HL-60 (cell line): ENCODE data around the gene ZCCHC2.

ENCODE experiments used
- DNase-seq, 2 experiments: peaks; one replicate each; pipeline ENCODE4 v3.0.0-alpha.2; 2010 to 2020; ENCODE audit warnings: low read depth in 1 of 2, low spot score in 1 of 2
- H3K27ac ChIP-seq: fragments of 250-450 bp; sonication (Bioruptor Pico); replicated peaks from 2 replicates; pipeline ENCODE4 v1.5.1; 2020; ENCODE audit warnings: mild to moderate bottlenecking, moderate library complexity
- H3K27me3 ChIP-seq: fragments of 250-450 bp; sonication (Bioruptor Pico); 2 replicates; pipeline ENCODE4 v1.5.1; 2021; ENCODE audit warnings: mild to moderate bottlenecking, moderate library complexity; ENCODE audit not compliant: insufficient read depth, poor library complexity, severe bottlenecking
- H3K4me3 ChIP-seq: replicated peaks from 2 replicates; pipeline ENCODE4 v1.5.1; 2011; ENCODE audit warnings: mild to moderate bottlenecking, control low read depth, low read length; ENCODE audit not compliant: insufficient read depth
- CTCF ChIP-seq: IDR thresholded peaks from one replicate; pipeline ENCODE4 v1.5.1; 2011; ENCODE audit warnings: low read length, control low read depth, inconsistent platforms; ENCODE audit not compliant: insufficient read depth
- GABPA ChIP-seq: IDR thresholded peaks from 2 replicates; pipeline ENCODE4 v1.6.1; 2012; ENCODE audit warnings: low read depth
- POLR2AphosphoS5 ChIP-seq: IDR thresholded peaks from 2 replicates; pipeline ENCODE4 v1.6.1; 2012; ENCODE audit warnings: low read depth
- REST ChIP-seq: IDR thresholded peaks from 2 replicates; pipeline ENCODE4 v1.6.1; 2012; ENCODE audit warnings: low read depth; ENCODE audit not compliant: insufficient replicate concordance
- SPI1 ChIP-seq: IDR thresholded peaks from 2 replicates; pipeline ENCODE4 v1.6.1; 2012; ENCODE audit warnings: low read depth, mild to moderate bottlenecking, borderline replicate concordance

Gene ZCCHC2

GRCh38 chr18:62587689-62588088, 64.9 kb downstream of the ZCCHC2 start:
- H3K4me3 ChIP-seq, result no peak overlapping the region
- TF ChIP-seq POLR2AphosphoS5 (no peak), GABPA (no peak), REST (no peak), SPI1 (no peak), CTCF (no peak)
- H3K27ac ChIP-seq, result no peak overlapping the region
- DNase-seq, result no peak
- H3K27me3 ChIP-seq, result peaks cover 3% of the 10 kb centered on the region

GRCh38 chr18:62588217-62588616, 65.4 kb downstream of the ZCCHC2 start:
- no peak for DNase-seq
- Histone ChIP-seq H3K27ac (no peak overlapping the region), H3K4me3 (no peak overlapping the region), H3K27me3 (peaks cover 3% of the 10 kb centered on the region)
- TF ChIP-seq SPI1 (no peak), GABPA (no peak), POLR2AphosphoS5 (no peak), REST (no peak), CTCF (no peak)

GRCh38 chr18:62590799-62591590, 68.2 kb downstream of the ZCCHC2 start:
- Histone ChIP-seq H3K4me3 (no peak overlapping the region), H3K27ac (no peak overlapping the region), H3K27me3 (peaks cover 10% of the 10 kb centered on the region)
- no peak for TF ChIP-seq GABPA
- TF ChIP-seq REST, result no peak
- no peak for TF ChIP-seq POLR2AphosphoS5
- TF ChIP-seq CTCF, result no peak
- no peak for TF ChIP-seq SPI1
- DNase-seq, result no peak
